KBM-7 (cell line): ENCODE data around the gene CSH1.
"Not testable (repeated sequence)": the region's sequence is repeated elsewhere in the genome, so short reads cannot be mapped to it uniquely, and the experiment has no call there.

ENCODE experiments used
- DNase-seq: peaks from one replicate; pipeline ENCODE4 v3.0.0-alpha.2; 2015
- in situ Hi-C: fragments of 300-500 bp; cut with MboI; formaldehyde crosslinking; loops from 2 replicates; pipeline ENCODE4 v1.14.3; 2020; ENCODE audit warnings: low sequenced_read_pairs, low pct_unique_long_range_greater_than_20kb, mixed read lengths

Gene CSH1

GRCh38 chr17:63911041-63911635 is 14.8 kb upstream of the CSH1 start, which contains the start of gene CSHL1:
Gene CSHL1, minus strand, starts transcription at chr17:63911258. Its CDS starts 62 bp downstream, at chr17:63911196.
- DNase-seq: no peak
- in situ Hi-C loops: loop anchor here (25.0 kb wide), 1 partner anchor 376 kb away; no protein-coding TSS in a partner anchor

- DNase-seq: no peak
- in situ Hi-C loops: loop anchor here (25.0 kb wide), 1 partner anchor 377 kb away; no protein-coding TSS in a partner anchor
Observed at GRCh38 chr17:63910096-63910495, 13.7 kb upstream of the CSH1 start.

GRCh38 chr17:63909586-63909985 is 13.2 kb upstream of the CSH1 start:
- in situ Hi-C loops: loop anchor here (25.0 kb wide), 1 partner anchor 378 kb away; no protein-coding TSS in a partner anchor
- DNase-seq: not testable (repeated sequence)

DNA sequence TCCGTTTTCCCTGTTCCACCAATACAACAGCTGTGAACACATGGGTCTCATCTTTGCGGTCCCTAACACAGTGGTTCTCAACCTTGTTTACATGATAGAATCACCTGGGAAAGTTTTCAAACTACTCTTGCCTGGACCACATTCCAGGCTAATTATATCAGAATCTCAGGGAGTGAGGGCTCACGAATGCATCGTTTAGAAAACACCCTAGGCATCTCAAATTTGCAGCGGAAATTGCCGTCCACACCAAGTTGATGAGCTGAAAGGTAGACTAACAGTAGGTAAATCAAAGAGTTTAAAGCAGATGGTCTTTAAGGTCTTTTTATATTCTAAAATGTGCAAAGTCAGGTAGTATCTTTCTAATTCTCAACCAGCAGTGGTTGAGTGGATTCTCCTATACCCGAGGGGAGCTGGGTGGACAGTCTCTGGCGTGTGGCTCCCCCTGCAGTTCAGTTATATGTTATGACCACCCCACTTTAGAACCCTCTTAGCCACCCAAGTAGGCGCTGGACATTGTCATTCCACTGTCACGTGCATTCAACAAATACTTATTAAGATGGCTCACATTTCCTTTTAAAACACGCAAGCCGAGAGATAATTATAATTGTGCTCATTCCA is 10.9 kb upstream of the CSH1 start:
- in situ Hi-C loops: loop anchor here (25.0 kb wide), 1 partner anchor 380 kb away; no protein-coding TSS in a partner anchor
- not testable (repeated sequence) for DNase-seq

DNA sequence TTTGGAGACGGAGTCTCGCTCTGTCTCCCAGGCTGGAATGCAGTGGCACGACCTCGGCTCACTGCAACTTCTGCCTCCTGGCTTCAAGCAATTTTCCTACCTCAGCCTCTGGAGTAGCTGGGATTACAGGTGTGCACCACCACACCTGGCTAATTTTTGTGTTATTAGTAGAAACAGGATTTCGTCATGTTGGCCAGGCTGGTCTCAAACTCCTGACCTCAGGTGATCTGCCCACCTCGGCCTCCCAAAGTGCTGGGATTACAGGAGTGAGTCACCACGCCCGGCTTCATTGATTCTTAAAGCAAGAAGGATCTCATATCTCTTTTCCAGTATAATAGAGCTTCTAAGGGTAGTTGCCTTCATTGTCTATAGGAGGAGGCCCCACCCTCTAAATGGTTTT is 8.4 kb upstream of the CSH1 start:
- DNase-seq: not testable (repeated sequence)
- in situ Hi-C loops: loop anchor here (25.0 kb wide), 1 partner anchor 383 kb away; no protein-coding TSS in a partner anchor

DNA sequence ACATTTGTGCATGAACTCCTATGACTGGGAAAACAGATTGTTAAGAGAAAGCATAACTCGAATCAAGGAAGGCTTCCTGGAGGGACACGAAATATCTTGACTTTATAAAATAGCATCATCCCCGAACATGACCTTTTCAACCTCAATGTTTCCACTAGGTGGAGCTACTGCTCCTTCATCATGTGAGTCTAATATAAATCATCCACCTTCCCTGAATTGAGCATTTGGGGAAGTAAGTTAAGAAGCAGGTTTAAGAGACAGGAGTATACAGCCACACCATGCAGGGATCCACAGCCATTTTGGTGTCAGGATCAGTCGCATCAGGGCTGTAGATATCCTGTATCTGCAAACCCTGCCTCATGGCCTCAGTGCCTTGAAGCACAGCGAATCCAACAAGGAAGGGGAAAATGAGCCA is 7.4 kb upstream of the CSH1 start:
- in situ Hi-C loops: loop anchor here (25.0 kb wide), 1 partner anchor 384 kb away; no protein-coding TSS in a partner anchor
- peak; percentile 69 for DNase-seq

DNA sequence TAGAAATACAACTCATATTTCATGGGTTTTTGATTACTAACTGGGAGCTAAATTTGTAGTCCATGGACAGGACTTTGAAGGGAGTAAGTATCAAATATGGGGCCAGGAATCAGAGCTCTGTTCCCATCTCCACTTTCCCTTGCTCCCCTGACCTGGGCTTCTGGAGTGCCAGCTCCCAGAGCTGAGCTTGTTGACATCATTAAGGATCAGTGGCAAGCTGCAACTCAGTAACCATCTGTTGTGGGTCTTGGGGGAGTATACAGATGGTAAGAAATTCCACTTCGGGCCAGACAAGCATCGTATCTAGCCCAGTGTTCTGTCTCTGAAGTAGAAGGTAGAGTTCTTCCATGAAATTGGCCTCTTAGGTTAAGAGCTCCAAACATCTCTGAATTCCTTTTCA is 5.6 kb upstream of the CSH1 start:
- in situ Hi-C loops: loop anchor here (25.0 kb wide), 1 partner anchor 385 kb away; no protein-coding TSS in a partner anchor
- not testable (repeated sequence) for DNase-seq

GRCh38 chr17:63898899-63899798 is 2.8 kb upstream of the CSH1 start:
- DNase-seq, in situ Hi-C loops: not testable (repeated sequence)

DNA sequence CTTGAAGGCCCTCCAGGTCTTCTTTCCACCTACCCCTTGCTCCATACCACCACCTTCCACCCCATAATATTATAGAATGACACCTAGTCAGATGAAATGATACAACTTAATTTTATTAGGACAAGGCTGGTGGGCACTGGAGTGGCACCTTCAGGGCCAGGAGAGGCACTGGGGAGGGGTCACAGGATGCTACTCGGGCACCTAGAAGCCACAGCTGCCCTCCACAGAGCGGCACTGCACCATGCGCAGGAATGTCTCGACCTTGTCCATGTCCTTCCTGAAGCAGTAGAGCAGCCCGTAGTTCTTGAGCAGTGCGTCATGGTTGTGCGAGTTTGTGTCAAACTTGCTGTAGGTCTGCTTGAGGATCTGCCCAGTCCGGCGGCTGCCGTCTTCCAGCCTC is 1.6 kb downstream of the CSH1 start:
- in situ Hi-C loops: not testable (repeated sequence)

GRCh38 chr17:63894021-63894420 is 2.4 kb downstream of the CSH1 start:
- in situ Hi-C loops: not testable (repeated sequence)

More for the DNA sequence above, 1.6 kb downstream of the CSH1 start:
- DNase-seq: not testable (repeated sequence)

GRCh38 chr17:63892316-63893037 is 3.9 kb downstream of the CSH1 start:
- in situ Hi-C loops: not testable (repeated sequence)
- DNase-seq: peak; percentile 39

More at GRCh38 chr17:63894021-63894420, 2.4 kb downstream of the CSH1 start:
- DNase-seq: not testable (repeated sequence)

- DNase-seq: peak; percentile 68
- in situ Hi-C loops: not testable (repeated sequence)
Observed at GRCh38 chr17:63889026-63889848, 7.1 kb downstream of the CSH1 start.

DNA sequence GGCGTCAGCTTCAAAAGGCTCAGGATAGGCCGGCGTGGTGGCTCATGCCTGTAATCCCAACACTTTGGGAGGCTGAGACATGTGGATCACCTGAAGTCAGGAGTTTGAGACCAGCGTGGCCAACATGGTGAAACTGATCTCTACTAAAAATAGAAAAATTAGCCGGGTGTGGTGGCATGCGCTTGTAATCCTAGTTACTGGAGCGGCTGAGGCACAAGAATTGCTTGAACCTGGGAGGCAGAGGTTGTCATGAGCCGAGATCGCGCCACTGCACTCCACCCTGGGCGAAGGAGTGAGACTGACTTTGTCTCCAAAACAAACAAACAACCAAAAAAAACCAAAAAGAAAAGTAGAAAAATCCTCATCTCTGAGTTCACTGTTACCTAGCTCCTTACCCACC is 11.3 kb downstream of the CSH1 start:
- in situ Hi-C loops, DNase-seq: not testable (repeated sequence)

- in situ Hi-C loops: not testable (repeated sequence)
Observed at GRCh38 chr17:63882626-63883126, 13.7 kb downstream of the CSH1 start.

DNA sequence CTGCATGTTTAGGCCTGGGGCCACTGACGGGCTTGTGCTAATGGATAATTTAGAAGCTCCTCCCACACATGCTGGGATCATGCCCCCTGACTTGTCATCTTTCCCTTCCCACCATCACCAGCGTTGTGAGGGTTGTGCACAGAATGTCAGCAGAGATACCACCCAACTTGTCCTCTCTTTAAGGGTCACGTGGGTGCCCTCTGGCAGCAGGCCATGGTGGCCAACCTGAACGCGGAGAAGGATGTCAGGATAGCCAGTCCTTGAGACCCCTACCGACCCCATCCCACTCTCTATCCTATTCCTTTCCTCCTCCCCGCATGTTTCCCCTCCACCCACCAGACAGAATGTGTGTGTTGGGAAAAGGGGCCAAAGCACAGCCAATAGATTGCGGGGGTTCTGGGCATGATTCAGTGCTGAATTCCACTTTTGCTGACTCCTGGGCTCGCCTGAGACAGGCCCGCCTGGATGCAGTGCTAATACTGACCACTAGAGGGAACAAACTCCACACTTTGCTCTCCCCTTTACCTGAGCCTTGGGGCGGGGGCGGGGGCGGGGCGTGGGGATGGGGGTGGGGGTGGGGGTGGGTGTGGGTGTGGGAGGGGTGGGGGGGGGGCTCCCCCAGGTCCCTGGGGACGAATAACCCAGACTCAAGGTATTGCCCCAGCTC is 14.3 kb downstream of the CSH1 start, which contains the start of gene GH2:
Gene GH2 (minus strand): TSS at position 10 of the 667 bp plus-strand sequence. CDS start 143 bp downstream, outside the sequence.
- peak; percentile 76 for DNase-seq

More at GRCh38 chr17:63882626-63883126, 13.7 kb downstream of the CSH1 start:
- DNase-seq: not testable (repeated sequence)

DNA sequence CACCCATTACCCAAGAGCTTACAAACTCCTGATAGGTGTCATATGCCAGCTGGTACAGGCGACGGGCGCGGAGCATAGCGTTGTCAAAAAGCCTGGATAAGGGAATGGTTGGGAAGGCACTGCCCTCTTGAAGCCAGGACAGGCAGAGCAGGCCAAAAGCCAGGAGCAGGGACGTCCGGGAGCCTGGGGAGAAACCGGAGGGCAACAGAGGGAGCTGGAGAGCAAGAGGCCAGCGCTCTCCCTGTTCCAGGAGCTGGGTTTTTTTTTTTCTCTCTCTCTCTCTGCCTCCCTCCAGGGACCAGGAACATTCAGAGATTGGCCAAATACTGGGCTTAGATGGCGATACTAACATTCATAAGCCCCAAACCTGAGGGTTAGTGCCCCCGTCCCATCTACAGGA is 15.0 kb downstream of the CSH1 start:
- in situ Hi-C loops, DNase-seq: not testable (repeated sequence)

More for the DNA sequence above, 14.3 kb downstream of the CSH1 start, which contains the start of gene GH2:
- in situ Hi-C loops: no loop called here

DNA sequence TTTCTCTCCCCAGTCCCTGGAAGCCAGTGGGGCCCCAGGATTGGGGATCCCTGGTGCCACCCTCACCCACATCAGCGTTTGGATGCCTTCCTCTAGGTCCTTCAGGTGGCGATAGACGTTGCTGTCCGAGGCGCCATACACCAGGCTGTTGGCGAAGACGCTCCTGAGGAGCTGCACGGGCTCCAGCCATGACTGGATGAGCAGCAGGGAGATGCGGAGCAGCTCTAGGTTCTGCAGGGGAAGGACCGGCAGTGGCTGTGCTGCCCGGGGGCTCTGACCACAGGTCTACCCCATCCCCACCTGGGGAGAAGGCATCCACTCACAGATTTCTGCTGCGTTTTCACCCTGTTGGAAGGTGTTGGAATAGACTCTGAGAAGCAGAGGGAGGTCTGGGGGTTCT is 15.7 kb downstream of the CSH1 start:
- in situ Hi-C loops: no loop called here

More for the DNA sequence above, 15.7 kb downstream of the CSH1 start:
- no peak for DNase-seq
